Rectal smooth muscle tissue (tissue), 1 donor: ENCODE results near the gene DIPK1A.
"Not testable (repeated sequence)": the region's sequence is repeated elsewhere in the genome, so short reads cannot be mapped to it uniquely, and the experiment has no call there.

Experiments used
- H3K27ac ChIP-seq: one replicate; pipeline ENCODE4 v1.7.0; 2013; ENCODE audit warnings: low read depth, low read length, inconsistent platforms
- H3K27me3 ChIP-seq: one replicate; pipeline ENCODE4 v1.7.0; 2013; ENCODE audit warnings: low read length; ENCODE audit not compliant: control insufficient read depth, insufficient read depth
- H3K36me3 ChIP-seq: one replicate; pipeline ENCODE4 v1.7.0; 2013; ENCODE audit warnings: low read length; ENCODE audit not compliant: control insufficient read depth, insufficient read depth
- H3K4me1 ChIP-seq: one replicate; pipeline ENCODE4 v1.7.0; 2013; ENCODE audit warnings: low read length; ENCODE audit not compliant: control insufficient read depth, insufficient read depth
- H3K4me3 ChIP-seq: one replicate; pipeline ENCODE4 v1.7.0; 2013; ENCODE audit warnings: low read length
- H3K9ac ChIP-seq: one replicate; pipeline ENCODE4 v1.7.0; 2013; ENCODE audit warnings: low read length

Gene DIPK1A

GRCh38 chr1:92994105-92994712 lies 32.9 kb upstream of the DIPK1A start:
- H3K4me1 ChIP-seq = no peaks in the 10 kb centered on the region
- no peak overlapping the region for H3K4me3 ChIP-seq
- no peaks in the 10 kb centered on the region for H3K27me3 ChIP-seq
- no peak overlapping the region for H3K27ac ChIP-seq
- no peaks in the 10 kb centered on the region for H3K36me3 ChIP-seq
- H3K9ac ChIP-seq = no peak overlapping the region

- no peak overlapping the region for H3K4me3 ChIP-seq
- no peaks in the 10 kb centered on the region for H3K27me3 ChIP-seq
- H3K27ac ChIP-seq = no peak overlapping the region
- no peaks in the 10 kb centered on the region for H3K36me3 ChIP-seq
- H3K4me1 ChIP-seq = no peaks in the 10 kb centered on the region
- no peak overlapping the region for H3K9ac ChIP-seq
Observed at GRCh38 chr1:92993581-92993980, 32.3 kb upstream of the DIPK1A start.

DNA sequence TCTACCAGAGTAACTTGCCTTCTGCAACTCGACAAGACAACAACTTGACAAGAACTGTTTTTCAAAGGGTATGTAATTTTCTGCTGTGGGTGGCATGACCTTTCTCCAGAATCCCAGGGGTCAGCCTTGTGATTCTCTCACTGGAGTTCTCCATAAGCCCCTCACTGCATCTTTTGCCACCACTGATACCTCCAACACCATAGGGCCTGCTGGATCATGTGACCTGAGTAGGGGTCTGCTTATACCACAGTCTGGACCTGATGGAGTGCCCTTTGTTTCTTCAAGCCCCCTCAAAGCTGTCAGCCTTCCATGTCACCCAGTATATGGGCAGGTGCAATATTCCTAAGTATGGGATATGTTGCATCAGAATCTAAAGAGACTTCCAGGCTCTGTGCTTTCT lies 31.6 kb upstream of the DIPK1A start:
- H3K27ac ChIP-seq = no peak overlapping the region
- H3K4me3 ChIP-seq = no peak overlapping the region
- H3K36me3 ChIP-seq = no peaks in the 10 kb centered on the region
- H3K9ac ChIP-seq = no peak overlapping the region
- H3K4me1 ChIP-seq = no peaks in the 10 kb centered on the region
- no peaks in the 10 kb centered on the region for H3K27me3 ChIP-seq

GRCh38 chr1:92992054-92992453 lies 30.8 kb upstream of the DIPK1A start:
- Histone ChIP-seq H3K9ac (no peak overlapping the region), H3K4me1 (no peaks in the 10 kb centered on the region), H3K27me3 (no peaks in the 10 kb centered on the region), H3K27ac (no peak overlapping the region), H3K4me3 (no peak overlapping the region), H3K36me3 (no peaks in the 10 kb centered on the region)

DNA sequence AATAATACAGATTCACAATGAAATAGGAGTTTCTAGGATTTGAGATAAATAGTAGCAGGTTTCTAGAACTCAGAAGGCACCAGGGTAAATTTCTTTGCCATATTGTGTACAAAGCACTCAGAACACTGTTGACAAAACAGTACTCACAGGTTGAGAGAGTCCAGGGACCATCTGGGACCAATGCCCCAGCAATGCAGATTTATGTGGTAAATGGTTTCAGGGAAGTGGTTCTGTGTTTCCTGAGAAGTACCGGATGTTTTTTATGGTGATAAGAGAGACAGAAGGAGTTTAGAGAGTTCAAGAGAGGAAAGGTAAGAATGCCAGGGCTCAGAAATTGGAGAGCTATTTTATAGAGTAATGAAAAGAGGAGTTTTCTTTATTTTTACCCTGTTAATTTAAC lies 29.6 kb upstream of the DIPK1A start:
- Histone ChIP-seq H3K4me1 (no peaks in the 10 kb centered on the region), H3K4me3 (no peak overlapping the region), H3K27me3 (no peaks in the 10 kb centered on the region), H3K36me3 (no peaks in the 10 kb centered on the region), H3K9ac (no peak overlapping the region), H3K27ac (no peak overlapping the region)

DNA sequence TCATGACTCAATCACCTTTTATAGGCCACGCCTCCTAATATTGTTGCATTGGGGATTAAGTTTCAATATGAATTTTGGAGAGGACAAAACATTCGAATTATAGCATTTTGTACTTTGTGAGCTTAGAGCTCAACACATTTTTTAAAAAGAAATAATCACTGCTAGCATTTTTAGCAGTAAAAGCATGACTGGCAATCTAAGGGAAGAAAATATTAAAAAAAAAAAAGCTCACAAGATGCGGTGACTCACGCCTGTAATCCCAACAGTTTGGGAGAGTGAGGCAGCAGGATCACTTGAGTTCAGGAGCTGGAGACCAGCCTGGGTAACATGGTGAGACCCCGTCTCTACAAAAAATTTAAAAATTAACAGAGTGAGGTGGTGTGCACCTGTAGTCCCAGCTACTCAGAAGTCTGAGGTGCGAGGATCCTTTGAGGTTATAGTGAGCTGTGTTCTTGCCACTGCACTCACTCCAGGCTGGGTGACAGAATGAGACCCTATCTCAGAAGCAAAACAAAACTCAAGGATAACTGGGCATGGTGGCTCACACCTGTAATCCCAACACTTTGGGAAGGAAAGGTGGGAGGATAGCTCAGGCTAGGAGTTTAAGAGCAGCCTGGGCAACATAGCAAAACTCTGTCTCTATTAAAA lies 28.8 kb upstream of the DIPK1A start:
- no peak overlapping the region for H3K27ac ChIP-seq
- H3K27me3 ChIP-seq = no peaks in the 10 kb centered on the region
- H3K4me1 ChIP-seq = no peaks in the 10 kb centered on the region
- no peaks in the 10 kb centered on the region for H3K36me3 ChIP-seq
- no peak overlapping the region for H3K4me3 ChIP-seq
- H3K9ac ChIP-seq = no peak overlapping the region

- Histone ChIP-seq H3K27ac (no peak overlapping the region), H3K9ac (no peak overlapping the region), H3K4me3 (no peak overlapping the region), H3K4me1 (no peaks in the 10 kb centered on the region), H3K36me3 (no peaks in the 10 kb centered on the region), H3K27me3 (no peaks in the 10 kb centered on the region)
Observed at GRCh38 chr1:92989253-92989652, 28.0 kb upstream of the DIPK1A start.

DNA sequence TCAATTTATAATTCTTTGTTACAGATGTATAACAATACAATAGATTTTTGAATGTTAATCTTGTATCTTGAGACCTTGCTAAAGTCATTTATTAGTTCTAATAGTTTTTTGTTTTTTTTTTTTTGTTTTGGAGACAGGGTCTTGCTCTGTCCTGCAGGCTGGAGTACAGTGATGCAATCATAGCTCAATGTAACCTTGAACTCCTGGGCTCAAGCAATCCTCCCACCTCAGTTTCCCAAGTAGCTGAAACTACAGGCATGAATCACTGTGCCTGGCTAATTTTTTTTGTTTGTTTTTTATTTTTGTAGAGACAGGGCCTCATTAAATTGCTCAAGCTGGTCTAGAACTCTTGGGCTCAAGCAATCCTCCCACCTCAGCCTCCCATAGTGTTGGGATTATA lies 26.2 kb upstream of the DIPK1A start:
- Histone ChIP-seq H3K4me3 (no peak overlapping the region), H3K27me3 (no peaks in the 10 kb centered on the region), H3K27ac (no peak overlapping the region), H3K36me3 (no peaks in the 10 kb centered on the region), H3K4me1 (no peaks in the 10 kb centered on the region), H3K9ac (no peak overlapping the region)

DNA sequence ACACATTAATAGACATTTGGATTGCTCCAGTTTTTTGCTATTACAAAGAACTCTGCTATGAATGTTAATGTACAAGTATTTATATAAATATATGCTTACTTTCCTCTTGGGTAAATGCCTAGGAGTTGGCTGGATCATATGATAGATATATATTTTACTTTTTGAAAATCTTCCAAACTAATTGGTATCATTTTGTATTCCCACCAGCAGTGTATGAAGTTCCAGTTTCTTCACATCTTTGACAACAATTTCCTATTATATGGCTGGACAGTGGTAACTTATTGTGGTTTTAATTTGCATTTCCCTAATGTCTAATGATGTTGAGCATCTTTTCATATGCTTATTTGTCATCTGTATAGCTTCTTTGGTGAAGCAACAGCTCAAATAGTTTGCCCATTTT lies 23.8 kb upstream of the DIPK1A start:
- no peaks in the 10 kb centered on the region for H3K36me3 ChIP-seq
- H3K27me3 ChIP-seq = no peaks in the 10 kb centered on the region
- no peaks in the 10 kb centered on the region for H3K4me1 ChIP-seq

DNA sequence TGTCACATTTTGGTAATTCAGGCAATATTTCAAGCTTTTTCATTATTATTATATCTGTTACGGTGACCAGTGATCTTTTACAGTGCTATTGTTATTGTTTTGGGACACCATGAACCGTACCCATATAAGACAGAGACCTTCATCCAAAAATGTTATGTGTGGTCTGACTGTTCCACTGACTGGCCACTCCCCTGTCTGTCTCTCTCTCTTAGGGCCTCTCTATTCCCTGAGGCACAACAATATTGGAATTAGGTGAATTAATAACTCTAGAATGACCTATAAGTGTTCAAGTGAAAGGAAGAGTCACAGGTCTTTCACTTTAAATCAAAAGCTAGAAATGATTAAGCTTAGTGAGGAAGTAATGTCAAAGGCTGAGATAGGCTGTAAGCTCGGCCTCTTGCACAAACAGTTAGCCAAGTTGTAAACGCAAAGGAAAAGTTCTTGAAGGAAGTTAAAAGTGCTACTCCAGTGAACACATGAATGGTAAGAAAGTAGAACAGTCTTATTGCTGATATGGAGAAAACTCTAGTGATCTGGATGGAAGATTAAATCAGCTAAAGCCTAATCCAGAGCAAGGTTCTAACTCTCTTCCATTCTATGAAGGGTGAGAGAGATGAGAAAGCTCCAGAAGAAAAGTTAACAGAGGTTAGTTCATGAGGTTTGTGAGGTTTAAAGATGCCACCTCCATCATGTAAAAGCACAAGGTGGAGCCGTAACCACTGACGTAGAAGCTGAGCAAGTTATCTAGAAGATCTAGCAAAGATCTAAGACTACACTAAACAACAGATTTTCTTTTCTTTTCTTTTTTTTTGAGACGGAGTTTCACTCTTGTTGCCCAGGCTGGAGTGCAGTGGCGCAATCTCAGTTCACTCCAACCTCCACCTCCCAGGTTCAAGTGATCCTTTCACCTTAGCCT lies 19.7 kb upstream of the DIPK1A start:
- Histone ChIP-seq H3K9ac (no peak overlapping the region), H3K4me1 (no peaks in the 10 kb centered on the region), H3K27ac (no peak overlapping the region), H3K36me3 (no peaks in the 10 kb centered on the region), H3K4me3 (no peak overlapping the region), H3K27me3 (no peaks in the 10 kb centered on the region)

More for the DNA sequence above, 23.8 kb upstream of the DIPK1A start:
- Histone ChIP-seq H3K4me3 (no peak overlapping the region), H3K9ac (no peak overlapping the region), H3K27ac (no peak overlapping the region)

GRCh38 chr1:92975551-92976232 lies 14.4 kb upstream of the DIPK1A start:
- Histone ChIP-seq H3K4me3 (no peak overlapping the region), H3K36me3 (no peaks in the 10 kb centered on the region), H3K27me3 (no peaks in the 10 kb centered on the region), H3K27ac (no peak overlapping the region), H3K4me1 (no peaks in the 10 kb centered on the region), H3K9ac (no peak overlapping the region)

DNA sequence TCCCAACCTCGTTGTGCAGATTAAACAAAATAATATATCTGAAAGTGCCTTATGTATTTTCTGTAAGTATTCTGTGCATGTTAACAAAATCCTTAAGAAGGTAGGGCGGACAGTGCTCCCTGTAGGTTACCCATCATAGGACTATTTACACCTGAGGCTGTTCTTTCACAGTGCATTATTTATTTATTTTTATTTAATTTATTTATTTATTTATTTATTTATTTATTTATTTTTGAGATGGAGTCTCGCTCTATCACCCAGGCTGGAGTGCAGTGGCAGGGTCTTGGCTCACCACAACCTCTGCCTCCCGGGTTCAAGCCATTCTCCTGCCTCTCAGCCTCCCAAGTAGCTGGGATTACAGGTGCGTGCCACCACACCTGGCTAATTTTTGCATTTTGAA lies 12.8 kb upstream of the DIPK1A start:
- not testable (repeated sequence) for H3K4me1 ChIP-seq, H3K27ac ChIP-seq, H3K4me3 ChIP-seq, H3K27me3 ChIP-seq, H3K36me3 ChIP-seq, H3K9ac ChIP-seq
